Hepatic stellate cell (primary cell): Measurements from ENCODE around the gene DLGAP1.
"Not testable (repeated sequence)": the region's sequence is repeated elsewhere in the genome, so short reads cannot be mapped to it uniquely, and the experiment has no call there.

Experiments used
- DNase-seq: peaks from one replicate; pipeline ENCODE4 v3.0.0; 2011; ENCODE audit warnings: low spot score

Gene DLGAP1

DNA sequence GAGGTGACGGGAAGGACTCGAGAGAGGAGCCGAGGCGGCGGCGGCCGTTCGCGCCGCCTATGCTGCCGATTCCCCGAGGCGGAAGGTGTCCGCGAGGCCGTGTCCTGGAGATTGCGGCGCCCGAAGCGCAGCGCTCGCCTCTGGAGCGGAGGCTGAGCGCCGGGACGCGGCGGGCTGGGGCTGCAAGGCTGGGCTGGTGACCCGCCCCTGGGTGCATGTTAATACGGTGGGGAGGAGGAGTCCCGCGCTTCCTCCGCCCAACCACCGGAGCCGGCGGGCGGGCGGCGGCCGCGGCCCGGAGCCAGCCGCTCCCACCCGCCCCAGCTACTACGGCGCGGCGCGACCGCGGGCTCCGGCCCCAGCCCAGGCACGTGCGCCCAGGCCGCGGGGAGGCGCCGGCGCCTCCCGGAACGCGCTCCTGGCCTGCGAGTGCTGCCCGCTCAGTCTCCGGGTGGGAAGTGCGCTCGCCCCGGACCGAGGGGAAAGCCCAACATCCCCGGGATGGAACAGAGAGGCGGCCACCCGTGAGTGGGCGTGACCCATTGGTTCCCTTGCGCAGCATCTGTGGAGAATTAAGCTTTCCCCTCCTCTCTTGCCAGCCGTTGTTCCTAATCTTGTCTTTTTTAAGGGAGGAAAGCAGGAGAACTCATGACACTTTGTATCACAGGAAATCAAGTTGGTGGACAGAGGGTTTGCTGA, at the start of gene DLGAP1:
TSS of gene DLGAP1 (minus strand) at position 195 of the 699 bp plus-strand sequence.
- DNase-seq, result no peak

DNA sequence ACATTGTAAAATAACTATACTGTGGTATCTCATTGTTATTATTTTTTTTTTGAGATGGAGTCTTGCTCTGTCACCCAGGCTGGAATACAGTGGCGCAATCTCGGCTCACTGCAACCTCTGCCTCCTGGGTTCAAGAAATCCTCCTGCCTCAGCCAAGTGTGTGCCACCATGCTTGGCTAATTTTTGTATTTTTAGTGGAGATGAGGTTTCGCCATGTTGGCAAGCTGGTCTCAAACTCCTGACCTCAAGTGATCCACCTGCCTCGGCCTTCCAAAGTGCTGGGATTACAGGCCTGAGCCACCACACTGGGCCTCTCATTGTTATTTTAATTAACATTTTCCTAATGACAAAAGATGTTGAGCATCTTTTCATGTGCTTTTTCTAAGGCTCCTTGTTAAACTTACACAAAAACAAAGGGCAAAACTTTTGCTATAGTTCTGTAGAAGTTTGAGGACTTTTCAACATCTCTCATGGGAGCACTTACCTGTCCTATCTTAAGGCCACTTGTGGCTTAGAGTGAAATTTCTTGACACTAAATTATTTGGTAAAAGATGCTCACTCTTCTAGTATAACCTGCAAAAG, 39.7 kb upstream of the DLGAP1 start:
- DNase-seq, result not testable (repeated sequence)

DNA sequence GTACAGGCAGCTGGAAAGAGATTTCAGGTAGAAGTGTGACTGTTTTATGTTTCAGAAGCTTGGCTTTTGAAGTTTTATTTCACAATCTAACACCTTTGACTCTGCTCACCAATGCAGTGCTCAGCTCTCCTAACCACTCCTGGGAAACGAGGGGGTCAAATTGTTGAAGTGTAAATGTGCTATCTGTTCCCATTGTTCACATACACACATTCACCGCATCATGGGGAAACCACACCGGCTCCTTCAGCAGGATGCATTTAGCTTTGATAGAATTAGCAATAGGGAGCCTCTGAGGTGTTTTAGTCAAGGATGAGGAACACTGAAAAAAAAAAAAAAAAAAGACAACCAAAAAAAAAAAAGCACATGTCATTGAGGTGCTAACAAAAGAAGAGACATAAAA, 13.4 kb upstream of the DLGAP1 start:
- DNase-seq, result no peak

DNA sequence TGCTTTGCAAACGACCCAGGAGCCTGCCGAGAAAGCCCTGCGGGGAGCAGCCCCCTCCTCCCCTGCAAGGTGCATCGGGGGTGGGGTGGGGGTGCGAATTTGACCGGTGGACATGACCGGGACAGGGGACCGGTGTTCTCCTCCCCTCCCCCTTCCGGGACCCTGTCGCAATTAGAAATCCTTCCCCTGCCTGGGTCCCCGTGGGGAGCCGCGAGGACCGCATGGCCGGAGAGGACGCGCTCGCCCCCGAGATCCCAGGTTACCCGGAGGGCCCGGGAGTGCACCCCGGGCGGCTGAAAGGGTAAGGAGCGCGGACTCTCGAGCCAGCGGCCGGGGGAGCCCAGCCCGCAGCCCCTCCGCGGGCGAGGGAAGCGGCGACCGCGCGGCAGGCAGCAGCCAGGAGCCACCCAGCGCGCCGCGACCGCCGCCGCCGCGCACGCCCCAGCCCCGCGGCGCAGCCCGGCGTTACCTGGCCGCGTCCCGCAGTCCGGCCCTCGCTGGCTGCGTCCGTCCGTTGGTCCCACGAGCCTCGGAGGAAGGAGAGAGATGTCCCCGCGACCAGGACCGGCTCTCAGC, 482 bp downstream of the DLGAP1 start:
- DNase-seq, result no peak

DNA sequence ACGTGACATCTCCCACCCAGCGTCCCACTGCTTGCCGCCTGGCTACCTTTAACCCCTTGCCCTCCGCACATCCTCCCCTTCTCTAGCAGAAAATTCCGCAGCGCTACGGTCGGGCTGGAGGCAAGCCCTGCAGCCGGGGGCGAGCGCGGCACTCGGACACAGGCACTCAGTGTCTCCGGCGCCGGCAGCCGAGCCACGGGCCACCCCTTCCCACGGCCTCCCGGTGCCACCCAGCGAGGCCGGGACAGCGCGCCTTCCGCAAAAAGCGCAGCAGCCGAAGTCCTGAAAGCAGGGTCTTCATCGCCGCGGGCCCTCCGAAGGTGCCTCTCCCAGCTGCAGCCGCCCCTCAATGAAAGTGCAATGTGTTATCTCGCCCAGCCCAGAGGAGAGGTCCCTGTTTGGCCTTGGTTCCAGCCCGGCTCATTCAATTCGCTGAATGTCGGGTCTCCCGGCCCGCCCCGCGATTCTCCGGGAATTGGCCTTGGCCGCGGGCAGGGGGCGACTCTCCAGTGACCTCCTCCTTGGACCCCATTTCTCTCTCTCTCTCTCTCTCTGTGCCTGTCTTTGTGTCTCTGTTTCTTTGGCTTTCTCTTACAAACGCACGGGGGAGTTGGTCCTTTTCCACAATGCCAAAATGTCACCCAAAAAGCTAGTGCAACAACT, 1.1 kb downstream of the DLGAP1 start:
- no peak for DNase-seq

DNA sequence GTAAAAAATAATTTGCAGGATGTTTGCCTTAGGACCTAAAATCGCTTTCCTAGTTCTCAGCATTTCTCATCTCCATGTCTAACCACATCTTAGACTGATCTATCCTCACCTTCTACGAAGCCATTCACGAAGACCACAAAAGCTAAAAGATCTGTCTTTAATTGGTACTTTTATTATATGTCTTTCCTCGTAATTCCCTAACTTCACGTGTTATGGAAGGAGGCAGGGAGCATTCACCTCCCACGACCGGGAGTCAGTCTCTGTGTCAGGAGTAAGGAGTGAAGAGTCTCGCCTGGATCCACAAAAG, 1.6 kb downstream of the DLGAP1 start:
- no peak for DNase-seq

DNA sequence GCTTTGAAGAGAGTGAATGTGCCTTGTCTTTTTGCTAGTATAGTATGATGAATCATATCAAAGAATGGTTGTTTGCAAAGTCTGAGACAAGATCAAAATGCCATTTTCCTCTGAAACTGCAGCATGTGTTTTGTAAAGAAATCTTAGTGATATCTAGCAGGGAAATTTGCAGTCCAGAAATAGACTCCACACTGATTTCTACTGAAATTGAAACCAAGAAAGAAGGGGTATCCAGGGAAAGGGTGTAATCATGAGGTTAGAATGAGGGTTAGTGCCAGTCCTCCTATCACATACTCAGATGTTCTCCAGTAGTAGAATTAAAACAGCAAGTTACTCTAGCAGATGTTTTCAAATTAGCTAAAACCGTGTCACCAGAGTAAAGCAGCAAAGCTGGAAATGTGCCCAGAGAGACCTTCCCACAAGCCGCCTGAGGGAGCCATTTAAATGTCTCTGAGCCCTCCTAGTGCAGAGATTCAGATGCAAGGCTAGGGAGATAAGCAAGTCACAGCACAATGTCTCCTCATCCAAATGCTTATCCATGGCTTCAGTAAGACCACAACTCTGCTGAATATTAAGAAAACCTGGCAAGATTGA, 4.9 kb downstream of the DLGAP1 start:
- no peak for DNase-seq

- DNase-seq, result no peak
These were observed 9.2 kb downstream of the DLGAP1 start for GRCh38 chr18:4445902-4446301.

GRCh38 chr18:4444306-4444705, 10.8 kb downstream of the DLGAP1 start:
- no peak for DNase-seq

GRCh38 chr18:4441098-4441497, 14.0 kb downstream of the DLGAP1 start:
- no peak for DNase-seq

DNA sequence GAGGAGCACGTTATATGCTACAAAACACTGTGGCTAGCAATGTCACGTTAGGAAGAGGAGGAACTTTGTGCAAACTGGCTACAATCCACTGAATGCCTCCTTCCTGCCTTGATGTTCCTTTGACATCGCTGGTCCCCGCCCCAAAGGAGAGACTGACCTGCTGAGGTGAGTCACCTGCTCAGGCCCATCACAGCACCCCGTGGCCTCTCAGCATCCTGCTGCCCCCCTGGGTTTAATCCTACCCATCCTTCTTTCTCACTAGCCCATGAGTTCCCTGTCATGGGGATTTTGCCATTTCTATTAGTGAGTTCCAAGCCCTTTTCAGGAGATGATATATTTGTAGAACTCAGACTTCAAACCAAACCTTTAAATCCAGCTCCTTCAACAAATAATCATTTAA, 16.2 kb downstream of the DLGAP1 start:
- DNase-seq, result no peak

- DNase-seq, result no peak
These were observed 21.4 kb downstream of the DLGAP1 start for GRCh38 chr18:4433717-4434116.

GRCh38 chr18:4430836-4431235, 24.3 kb downstream of the DLGAP1 start:
- DNase-seq, result no peak

GRCh38 chr18:4417714-4418113, 37.4 kb downstream of the DLGAP1 start:
- DNase-seq, result no peak

- DNase-seq, result no peak
These were observed 38.1 kb downstream of the DLGAP1 start for GRCh38 chr18:4416976-4417375.

- no peak for DNase-seq
These were observed 42.8 kb downstream of the DLGAP1 start for GRCh38 chr18:4412286-4412685.

DNA sequence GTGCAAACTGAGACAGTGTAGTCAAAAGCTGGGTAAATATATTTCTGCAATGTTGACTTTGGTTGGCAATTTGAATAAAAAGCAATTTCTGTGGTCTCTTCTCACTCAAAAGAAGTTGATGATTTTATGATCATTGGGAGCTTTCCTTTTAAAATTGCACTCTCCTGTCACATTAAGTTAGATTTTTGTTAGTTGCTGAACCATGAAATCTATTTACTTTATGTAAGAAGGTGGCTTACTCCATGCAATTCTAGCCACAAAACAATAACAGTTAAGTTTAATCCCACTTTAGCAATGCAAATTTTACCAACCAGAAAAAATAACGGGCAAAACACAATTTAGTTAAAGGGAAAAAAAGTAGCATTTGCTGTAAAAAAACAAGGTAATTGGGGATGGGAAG, 48.3 kb downstream of the DLGAP1 start:
- DNase-seq, result no peak

DNA sequence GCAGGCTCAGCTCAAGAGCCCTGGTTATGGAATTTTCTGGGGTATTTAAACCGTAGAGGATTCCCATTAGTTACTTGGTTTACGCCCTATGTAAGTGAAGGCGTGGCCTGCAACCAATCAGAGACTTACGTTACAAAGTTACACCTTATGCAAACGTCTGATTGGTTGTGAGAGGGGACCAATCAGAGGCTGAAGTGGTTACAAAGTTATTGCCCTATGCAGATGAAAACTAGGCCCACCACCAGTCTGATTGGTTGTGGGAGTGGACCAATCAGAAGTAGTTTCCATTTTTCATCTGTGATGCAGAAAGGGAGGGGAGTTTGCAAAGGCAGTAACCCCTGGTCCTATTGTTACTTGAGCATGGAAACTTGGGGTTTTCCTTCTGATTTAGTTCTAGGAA, 49.1 kb downstream of the DLGAP1 start:
- DNase-seq, result no peak

- DNase-seq, result no peak
These were observed 51.3 kb downstream of the DLGAP1 start for GRCh38 chr18:4403836-4404235.

DNA sequence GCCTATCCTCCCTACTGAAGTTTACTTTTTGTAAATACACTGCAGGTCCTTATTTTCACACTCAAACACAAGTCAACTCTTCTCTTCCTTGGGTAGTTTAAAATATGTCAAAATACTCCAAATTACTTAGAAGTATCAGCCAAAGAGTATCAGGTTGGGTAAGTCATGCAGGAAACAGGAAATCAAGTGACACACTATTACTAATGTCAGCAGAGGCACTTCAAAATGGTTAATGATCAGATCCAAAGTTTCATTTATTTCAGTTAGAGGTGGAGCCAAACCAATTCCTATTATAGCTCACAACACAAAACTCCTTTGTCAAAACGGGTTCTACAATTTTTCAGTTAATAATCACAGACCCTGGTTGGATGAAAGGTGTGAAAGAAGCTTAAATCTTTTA, 54.2 kb downstream of the DLGAP1 start:
- DNase-seq, result no peak

- no peak for DNase-seq
These were observed 55.2 kb downstream of the DLGAP1 start for GRCh38 chr18:4399929-4400328.

DNA sequence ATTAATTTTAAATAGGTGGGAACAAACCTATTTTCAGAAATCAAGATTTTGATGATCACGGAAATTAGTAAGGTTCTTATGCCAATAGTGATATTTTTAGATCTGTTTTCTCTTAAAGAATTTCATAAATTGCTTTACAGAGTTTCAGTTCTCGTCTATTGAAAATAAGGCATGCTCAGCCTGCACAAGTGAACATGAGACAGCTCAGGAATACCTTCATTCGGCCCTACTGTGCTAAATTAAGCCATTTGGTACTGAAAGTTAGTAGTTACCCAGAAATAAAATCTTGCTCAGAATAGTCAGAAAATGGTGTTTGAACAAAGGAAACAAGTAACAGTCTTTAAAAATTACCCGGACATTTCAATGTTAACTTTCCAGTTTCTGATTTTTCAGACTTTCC, 60.4 kb downstream of the DLGAP1 start:
- DNase-seq, result no peak

DNA sequence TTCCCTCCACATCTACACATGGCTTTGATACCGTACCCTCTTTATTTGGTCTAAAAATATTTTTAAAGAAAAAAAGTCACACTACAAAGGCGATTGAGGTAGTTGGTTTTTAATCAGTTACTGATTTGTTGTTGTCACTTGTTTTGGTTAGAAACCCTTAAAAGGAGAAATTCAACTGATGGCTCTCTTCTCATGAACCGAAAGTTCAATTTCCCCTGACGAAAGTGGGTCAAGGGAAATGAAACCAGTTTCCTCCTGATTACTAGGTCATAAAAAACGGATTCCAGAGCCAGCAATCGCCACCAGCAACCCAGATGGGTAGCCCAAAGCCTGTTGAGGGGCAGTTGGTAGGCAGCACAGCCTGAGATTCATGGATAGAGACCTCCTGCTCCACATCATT, 63.2 kb downstream of the DLGAP1 start:
- no peak for DNase-seq
